ENCODE results near the gene FHIT.

Gene FHIT

DNA sequence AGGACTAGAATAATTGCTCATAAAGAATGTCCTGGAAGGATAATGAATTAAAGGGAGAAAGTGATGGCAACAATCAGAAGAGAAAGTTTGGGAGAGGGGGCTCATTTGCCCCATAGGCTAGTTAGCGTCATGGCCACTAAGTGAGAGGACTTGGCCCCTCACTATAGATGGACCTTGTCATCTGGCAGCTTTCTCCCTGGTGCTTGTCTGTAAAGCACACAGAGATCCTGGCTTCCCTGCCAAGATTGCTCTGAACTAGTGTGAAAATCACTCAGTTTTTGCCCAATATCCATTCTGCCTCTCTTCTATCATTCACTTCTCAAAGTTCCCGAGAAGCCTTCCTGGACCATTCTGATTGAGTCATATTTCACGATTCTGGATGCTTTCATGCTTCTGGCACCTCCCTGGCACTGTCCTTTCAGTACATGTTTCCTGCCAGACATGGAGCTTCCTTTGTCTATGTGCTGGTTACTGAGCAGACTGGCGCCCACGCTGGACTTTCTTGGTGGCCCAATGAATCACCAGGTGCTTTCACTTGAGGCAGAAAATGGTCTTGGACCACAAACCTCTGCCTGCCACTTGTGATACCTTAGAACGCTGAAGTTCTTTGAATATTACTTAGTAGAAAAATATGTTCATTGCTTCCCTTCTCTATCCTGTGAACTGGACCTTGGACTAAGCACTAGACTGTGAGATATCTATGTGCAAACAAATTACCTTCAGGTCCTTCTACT, 1491.8 kb downstream of the FHIT start:
- Histone ChIP-seq H3K4me1 (ENCODE audit: control insufficient read depth in 1 of 2, insufficient read depth in 2 of 2, low read length in 2 of 2) (peaks cover 6 to 42% of the 10 kb centered on the region in 2 donors), H3K27ac (ENCODE audit: low read depth, low read length) (no peak overlapping the region), H3K9me3 (ENCODE audit: control insufficient read depth in 1 of 2, low read length in 2 of 2) (no peaks in the 10 kb centered on the region), H3K9ac (ENCODE audit: low read depth in 1 of 2, low read length in 2 of 2) (no peak overlapping the region), H3K36me3 (ENCODE audit: control insufficient read depth in 1 of 2, insufficient read depth in 2 of 2, low read length in 2 of 2) (no peaks in the 10 kb centered on the region), H3K27me3 (ENCODE audit: control insufficient read depth in 1 of 2, insufficient read depth in 2 of 2, low read length in 2 of 2) (no peaks in the 10 kb centered on the region), H3K4me3 (ENCODE audit: low read depth in 1 of 2, low read length in 2 of 2) (no peak overlapping the region)

DNA sequence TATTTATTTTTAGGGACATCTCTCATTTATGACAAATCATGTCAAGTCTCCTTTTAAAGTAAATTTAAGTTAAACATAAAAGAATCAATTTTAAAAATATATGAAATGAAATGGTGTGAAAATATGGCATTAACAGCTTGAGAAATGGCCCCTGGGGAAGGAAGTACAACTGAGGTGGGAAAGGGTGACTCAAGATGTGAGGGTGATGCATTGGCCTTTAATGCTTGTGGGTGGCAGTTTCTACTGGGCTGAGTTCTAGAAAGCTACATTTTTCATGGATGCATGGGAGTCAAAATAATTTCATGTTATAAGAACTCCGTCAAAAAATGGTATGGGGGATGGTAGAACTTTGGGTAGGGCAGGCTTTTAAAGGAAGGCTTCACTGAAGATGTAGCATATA, 1492.6 kb downstream of the FHIT start:
- Histone ChIP-seq H3K9me3 (ENCODE audit: control insufficient read depth in 1 of 2, low read length in 2 of 2) (no peaks in the 10 kb centered on the region), H3K9ac (ENCODE audit: low read depth in 1 of 2, low read length in 2 of 2) (no peak overlapping the region), H3K4me3 (ENCODE audit: low read depth in 1 of 2, low read length in 2 of 2) (no peak overlapping the region), H3K27me3 (ENCODE audit: control insufficient read depth in 1 of 2, insufficient read depth in 2 of 2, low read length in 2 of 2) (no peaks in the 10 kb centered on the region), H3K36me3 (ENCODE audit: control insufficient read depth in 1 of 2, insufficient read depth in 2 of 2, low read length in 2 of 2) (no peaks in the 10 kb centered on the region), H3K27ac (ENCODE audit: low read depth, low read length) (no peak overlapping the region), H3K4me1 (ENCODE audit: control insufficient read depth in 1 of 2, insufficient read depth in 2 of 2, low read length in 2 of 2) (peaks cover 6 to 35% of the 10 kb centered on the region in 2 donors)

DNA sequence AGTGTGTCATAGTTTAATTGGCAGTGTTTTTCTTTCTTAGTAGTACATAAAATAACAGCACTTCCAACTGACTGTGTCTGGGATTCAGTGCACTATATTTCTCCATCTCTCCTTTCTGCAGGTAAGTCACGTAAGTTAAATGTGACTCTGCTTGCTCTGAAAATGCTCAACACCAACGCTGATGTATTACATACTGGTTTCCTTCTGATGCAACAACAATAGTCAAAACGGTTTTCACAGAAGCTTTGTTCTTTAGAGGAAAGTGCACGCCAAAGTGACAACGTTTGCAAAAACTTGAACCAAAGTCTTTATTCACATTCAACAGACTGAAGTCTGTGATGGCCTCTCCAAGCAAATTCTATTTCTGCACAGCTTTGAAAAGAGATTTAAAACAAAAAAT, 1494.3 kb downstream of the FHIT start:
- Histone ChIP-seq H3K9me3 (ENCODE audit: control insufficient read depth in 1 of 2, low read length in 2 of 2) (no peaks in the 10 kb centered on the region), H3K27ac (ENCODE audit: low read depth, low read length) (no peak overlapping the region), H3K36me3 (ENCODE audit: control insufficient read depth in 1 of 2, insufficient read depth in 2 of 2, low read length in 2 of 2) (no peaks in the 10 kb centered on the region), H3K4me3 (ENCODE audit: low read depth in 1 of 2, low read length in 2 of 2) (no peak overlapping the region), H3K27me3 (ENCODE audit: control insufficient read depth in 1 of 2, insufficient read depth in 2 of 2, low read length in 2 of 2) (no peaks in the 10 kb centered on the region), H3K9ac (ENCODE audit: low read depth in 1 of 2, low read length in 2 of 2) (no peak overlapping the region), H3K4me1 (ENCODE audit: control insufficient read depth in 1 of 2, insufficient read depth in 2 of 2, low read length in 2 of 2) (peaks cover 6 to 23% of the 10 kb centered on the region in 2 donors)

- Histone ChIP-seq H3K4me3 (ENCODE audit: low read depth in 1 of 2, low read length in 2 of 2) (no peak overlapping the region), H3K27me3 (ENCODE audit: control insufficient read depth in 1 of 2, insufficient read depth in 2 of 2, low read length in 2 of 2) (no peaks in the 10 kb centered on the region), H3K36me3 (ENCODE audit: control insufficient read depth in 1 of 2, insufficient read depth in 2 of 2, low read length in 2 of 2) (no peaks in the 10 kb centered on the region), H3K9ac (ENCODE audit: low read depth in 1 of 2, low read length in 2 of 2) (no peak overlapping the region), H3K9me3 (ENCODE audit: control insufficient read depth in 1 of 2, low read length in 2 of 2) (no peaks in the 10 kb centered on the region), H3K27ac (ENCODE audit: low read depth, low read length) (no peak overlapping the region), H3K4me1 (ENCODE audit: control insufficient read depth in 1 of 2, insufficient read depth in 2 of 2, low read length in 2 of 2) (peaks cover 5 to 13% of the 10 kb centered on the region in 2 donors)
Observed at GRCh38 chr3:59754456-59755129, 1496.7 kb downstream of the FHIT start.

GRCh38 chr3:59753808-59754450, 1497.3 kb downstream of the FHIT start:
- no peak overlapping the region for H3K27ac ChIP-seq (ENCODE audit: low read depth, low read length)
- H3K4me1 ChIP-seq (ENCODE audit: control insufficient read depth in 1 of 2, insufficient read depth in 2 of 2, low read length in 2 of 2): peaks cover 0 to 7% of the 10 kb centered on the region in 2 donors
- no peaks in the 10 kb centered on the region for H3K36me3 ChIP-seq (ENCODE audit: control insufficient read depth in 1 of 2, insufficient read depth in 2 of 2, low read length in 2 of 2)
- H3K9me3 ChIP-seq (ENCODE audit: control insufficient read depth in 1 of 2, low read length in 2 of 2): no peaks in the 10 kb centered on the region
- H3K4me3 ChIP-seq (ENCODE audit: low read depth in 1 of 2, low read length in 2 of 2): no peak overlapping the region
- H3K27me3 ChIP-seq (ENCODE audit: control insufficient read depth in 1 of 2, insufficient read depth in 2 of 2, low read length in 2 of 2): no peaks in the 10 kb centered on the region
- H3K9ac ChIP-seq (ENCODE audit: low read depth in 1 of 2, low read length in 2 of 2): no peak overlapping the region

DNA sequence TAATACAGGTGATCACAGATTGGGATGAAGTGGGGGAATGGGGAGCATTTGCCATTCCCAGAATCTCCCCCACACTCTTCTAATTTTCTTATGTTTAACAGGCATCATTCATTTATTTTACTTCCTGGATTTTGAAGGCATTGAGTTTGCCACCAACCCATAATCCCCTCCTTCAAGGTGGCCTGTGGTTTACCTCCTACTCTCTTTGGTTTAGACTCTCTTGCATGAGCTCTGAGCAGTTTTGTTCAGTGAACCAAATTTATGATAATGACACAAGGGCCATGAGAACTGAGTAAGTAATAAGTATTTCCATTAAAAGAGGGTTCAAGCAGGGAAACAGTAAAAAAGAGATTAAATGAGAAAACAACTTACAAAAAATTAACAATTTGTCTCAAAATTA, 1498.3 kb downstream of the FHIT start:
- no peaks in the 10 kb centered on the region for H3K9me3 ChIP-seq (ENCODE audit: control insufficient read depth in 1 of 2, low read length in 2 of 2)
- H3K27me3 ChIP-seq (ENCODE audit: control insufficient read depth in 1 of 2, insufficient read depth in 2 of 2, low read length in 2 of 2): no peaks in the 10 kb centered on the region
- H3K4me3 ChIP-seq (ENCODE audit: low read depth in 1 of 2, low read length in 2 of 2): no peak overlapping the region
- no peak overlapping the region for H3K27ac ChIP-seq (ENCODE audit: low read depth, low read length)
- H3K36me3 ChIP-seq (ENCODE audit: control insufficient read depth in 1 of 2, insufficient read depth in 2 of 2, low read length in 2 of 2): no peaks in the 10 kb centered on the region
- no peak overlapping the region for H3K9ac ChIP-seq (ENCODE audit: low read depth in 1 of 2, low read length in 2 of 2)
- peaks cover 0 to 3% of the 10 kb centered on the region in 2 donors for H3K4me1 ChIP-seq (ENCODE audit: control insufficient read depth in 1 of 2, insufficient read depth in 2 of 2, low read length in 2 of 2)

DNA sequence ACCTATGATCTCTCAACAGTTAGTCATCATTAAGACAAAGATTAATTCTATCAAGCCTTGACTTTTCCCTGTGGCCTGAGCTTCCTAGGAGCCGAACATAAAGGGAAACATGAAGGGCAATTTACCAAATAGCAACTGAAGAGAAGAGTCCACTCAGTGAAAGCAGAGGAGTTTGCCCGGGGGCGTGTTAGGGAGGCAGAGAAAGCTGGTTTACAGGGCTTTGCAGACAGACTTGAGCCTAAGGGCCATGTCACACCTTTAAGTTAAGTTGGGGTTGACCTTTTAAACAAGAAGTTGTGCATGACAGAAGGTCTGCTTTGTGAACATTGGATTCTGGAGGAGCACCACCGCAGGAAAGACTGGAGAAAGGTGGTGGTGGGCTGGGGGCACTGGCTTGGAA, 1499.6 kb downstream of the FHIT start:
- no peaks in the 10 kb centered on the region for H3K36me3 ChIP-seq (ENCODE audit: control insufficient read depth in 1 of 2, insufficient read depth in 2 of 2, low read length in 2 of 2)
- H3K27me3 ChIP-seq (ENCODE audit: control insufficient read depth in 1 of 2, insufficient read depth in 2 of 2, low read length in 2 of 2): no peaks in the 10 kb centered on the region
- H3K27ac ChIP-seq (ENCODE audit: low read depth, low read length): no peak overlapping the region
- no peaks in the 10 kb centered on the region for H3K9me3 ChIP-seq (ENCODE audit: control insufficient read depth in 1 of 2, low read length in 2 of 2)
- peaks cover 0 to 3% of the 10 kb centered on the region in 2 donors for H3K4me1 ChIP-seq (ENCODE audit: control insufficient read depth in 1 of 2, insufficient read depth in 2 of 2, low read length in 2 of 2)
- no peak overlapping the region for H3K4me3 ChIP-seq (ENCODE audit: low read depth in 1 of 2, low read length in 2 of 2)
- no peak overlapping the region for H3K9ac ChIP-seq (ENCODE audit: low read depth in 1 of 2, low read length in 2 of 2)

GRCh38 chr3:59750391-59750790, 1500.9 kb downstream of the FHIT start:
- Histone ChIP-seq H3K9me3 (ENCODE audit: control insufficient read depth in 1 of 2, low read length in 2 of 2) (no peaks in the 10 kb centered on the region), H3K27ac (ENCODE audit: low read depth, low read length) (no peak overlapping the region), H3K4me1 (ENCODE audit: control insufficient read depth in 1 of 2, insufficient read depth in 2 of 2, low read length in 2 of 2) (peaks cover 0 to 3% of the 10 kb centered on the region in 2 donors), H3K4me3 (ENCODE audit: low read depth in 1 of 2, low read length in 2 of 2) (no peak overlapping the region), H3K36me3 (ENCODE audit: control insufficient read depth in 1 of 2, insufficient read depth in 2 of 2, low read length in 2 of 2) (no peaks in the 10 kb centered on the region), H3K27me3 (ENCODE audit: control insufficient read depth in 1 of 2, insufficient read depth in 2 of 2, low read length in 2 of 2) (no peaks in the 10 kb centered on the region), H3K9ac (ENCODE audit: low read depth in 1 of 2, low read length in 2 of 2) (no peak overlapping the region)

DNA sequence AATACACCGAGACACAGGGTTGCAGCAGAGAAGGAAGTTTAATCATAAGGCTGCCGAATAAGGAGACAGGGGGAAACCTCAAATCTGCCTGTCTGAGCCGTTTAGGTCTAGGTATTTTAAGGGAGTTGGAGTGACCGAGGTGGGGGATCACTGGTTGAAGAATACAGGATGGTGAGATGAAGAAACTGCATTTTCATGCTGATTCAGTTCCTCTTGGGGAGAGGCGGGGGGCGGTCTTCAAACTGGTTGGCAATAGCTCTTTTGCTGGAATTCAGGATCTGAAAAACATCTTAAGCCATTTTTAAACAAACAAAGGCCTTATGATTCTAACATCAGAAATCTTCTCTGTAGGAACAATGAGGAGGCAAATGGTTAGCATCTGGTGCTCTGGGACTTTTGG, 1502.0 kb downstream of the FHIT start:
- peaks cover 0 to 3% of the 10 kb centered on the region in 2 donors for H3K4me1 ChIP-seq (ENCODE audit: control insufficient read depth in 1 of 2, insufficient read depth in 2 of 2, low read length in 2 of 2)
- no peaks in the 10 kb centered on the region for H3K36me3 ChIP-seq (ENCODE audit: control insufficient read depth in 1 of 2, insufficient read depth in 2 of 2, low read length in 2 of 2)
- no peaks in the 10 kb centered on the region for H3K27me3 ChIP-seq (ENCODE audit: control insufficient read depth in 1 of 2, insufficient read depth in 2 of 2, low read length in 2 of 2)
- H3K27ac ChIP-seq (ENCODE audit: low read depth, low read length): no peak overlapping the region
- no peak overlapping the region for H3K4me3 ChIP-seq (ENCODE audit: low read depth in 1 of 2, low read length in 2 of 2)
- no peak overlapping the region for H3K9ac ChIP-seq (ENCODE audit: low read depth in 1 of 2, low read length in 2 of 2)
- no peaks in the 10 kb centered on the region for H3K9me3 ChIP-seq (ENCODE audit: control insufficient read depth in 1 of 2, low read length in 2 of 2)

DNA sequence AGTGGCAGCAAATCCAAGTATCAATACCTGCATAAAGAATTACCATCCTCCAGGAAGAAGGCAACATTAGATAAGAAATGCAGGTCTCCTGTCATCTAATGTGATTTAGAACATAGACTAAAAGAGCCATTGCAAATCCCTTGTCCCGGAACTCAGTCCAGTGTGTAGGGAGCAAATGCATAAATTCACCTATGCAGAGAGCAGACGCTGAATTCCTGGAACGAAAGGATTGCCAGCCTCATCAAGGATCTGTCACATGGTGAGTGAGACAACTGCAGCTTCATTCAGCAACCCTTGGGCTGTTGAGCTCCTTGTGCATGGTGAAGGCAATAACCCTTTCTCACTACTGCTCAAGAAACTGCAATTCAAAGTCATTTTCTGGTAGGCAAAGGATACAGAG, 1504.7 kb downstream of the FHIT start:
- no peak overlapping the region for H3K9ac ChIP-seq (ENCODE audit: low read depth in 1 of 2, low read length in 2 of 2)
- no peaks in the 10 kb centered on the region for H3K9me3 ChIP-seq (ENCODE audit: control insufficient read depth in 1 of 2, low read length in 2 of 2)
- no peaks in the 10 kb centered on the region for H3K27me3 ChIP-seq (ENCODE audit: control insufficient read depth in 1 of 2, insufficient read depth in 2 of 2, low read length in 2 of 2)
- no peak overlapping the region for H3K4me3 ChIP-seq (ENCODE audit: low read depth in 1 of 2, low read length in 2 of 2)
- H3K4me1 ChIP-seq (ENCODE audit: control insufficient read depth in 1 of 2, insufficient read depth in 2 of 2, low read length in 2 of 2): peaks cover 0 to 2% of the 10 kb centered on the region in 2 donors
- no peak overlapping the region for H3K27ac ChIP-seq (ENCODE audit: low read depth, low read length)
- H3K36me3 ChIP-seq (ENCODE audit: control insufficient read depth in 1 of 2, insufficient read depth in 2 of 2, low read length in 2 of 2): no peaks in the 10 kb centered on the region

All from duodenal mucosa (tissue), 2 donors.